Bone marrow (tissue), 2 donors: ENCODE measurements around the gene TRIM54.
A peak's percentile ranks its signal among the peaks of the same experiment; 100 is the strongest.

Experiments used
- DNase-seq, 2 donors: peaks; one replicate each; lab custom pipeline; 2025; lab: John Stamatoyannopoulos, UW

The TRIM54 gene

DNA sequence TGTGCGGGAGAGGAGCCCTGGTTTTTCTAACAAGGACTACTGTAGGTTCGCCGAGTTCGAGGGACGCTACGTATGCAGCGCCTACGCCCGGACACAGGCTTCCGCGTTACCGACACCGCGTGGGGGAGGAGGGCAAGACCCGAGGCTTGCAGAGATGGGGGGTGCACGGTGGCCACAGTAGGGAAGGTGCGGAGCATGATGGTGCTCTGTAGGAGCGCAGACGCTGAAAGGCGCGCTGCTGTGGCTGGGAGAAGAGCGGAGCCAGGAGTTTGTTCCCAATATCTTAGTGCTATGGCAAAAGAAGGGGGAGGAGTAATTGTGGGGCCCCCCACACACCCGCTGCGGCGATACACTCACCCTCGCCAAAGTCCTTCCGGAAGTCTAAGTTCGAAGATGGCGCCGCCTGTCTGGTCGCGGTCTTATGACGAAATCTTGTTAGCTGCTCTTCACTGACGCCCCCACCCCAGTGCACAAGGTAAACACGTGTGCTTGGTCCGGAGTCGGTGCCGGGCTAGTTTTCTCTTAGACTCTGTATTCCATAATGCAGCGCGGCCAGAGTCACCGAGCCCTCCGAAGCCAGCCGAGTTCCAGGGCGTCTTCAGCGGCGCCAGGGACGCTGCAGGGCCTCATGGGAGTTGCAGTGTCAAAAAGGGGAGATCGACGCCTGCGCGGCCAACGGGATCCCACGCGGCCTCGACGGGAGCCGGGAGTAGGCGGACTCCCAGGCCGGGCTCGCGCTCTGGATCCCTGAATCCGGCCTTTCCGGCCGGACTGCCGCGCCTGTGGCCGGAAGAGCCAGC, 74.4 kb downstream of the TRIM54 start, which contains the start of gene GTF3C2:
GTF3C2 (minus strand) TSS at position 383 of the 800 bp plus-strand sequence. CDS start 13,210 bp downstream, outside the sequence.
- DNase-seq: peak; percentile 89 to 97
